NCI-H1694 treated with DMSO at 0.1 percent for 48 hours (cell line): ENCODE data around the gene RGS3.

Experiments used
- DNase-seq: peaks from one replicate; lab custom pipeline; 2025; lab: John Stamatoyannopoulos, UW

The RGS3 gene

DNA sequence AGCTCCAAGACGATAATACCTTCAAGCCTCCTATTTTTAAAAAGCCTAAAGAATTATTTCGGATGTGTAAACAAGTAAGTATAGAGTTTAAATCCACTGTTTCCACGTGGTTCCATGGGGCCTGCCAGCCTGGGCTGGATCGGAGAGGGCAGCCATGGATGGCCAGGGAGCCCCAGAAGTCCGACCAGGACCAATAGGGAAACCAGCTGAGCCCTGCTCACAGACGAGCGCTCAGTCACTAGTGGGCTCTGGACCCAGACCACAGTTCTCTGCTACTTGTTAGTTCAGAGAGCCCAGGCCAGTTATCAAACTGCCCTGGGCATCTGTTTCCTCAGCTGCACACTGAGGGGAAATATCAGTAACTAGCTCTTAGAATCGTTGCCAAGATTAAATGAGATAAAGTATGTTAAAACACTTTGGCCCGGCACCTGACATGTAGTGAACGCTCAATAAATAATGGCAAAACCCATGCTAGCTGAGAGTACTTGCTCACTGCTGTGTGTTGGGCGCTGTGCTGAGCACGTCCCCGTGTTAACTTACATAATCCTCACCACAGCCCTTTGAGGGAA is 124.8 kb downstream of the RGS3 start:
- DNase-seq: no peak

DNA sequence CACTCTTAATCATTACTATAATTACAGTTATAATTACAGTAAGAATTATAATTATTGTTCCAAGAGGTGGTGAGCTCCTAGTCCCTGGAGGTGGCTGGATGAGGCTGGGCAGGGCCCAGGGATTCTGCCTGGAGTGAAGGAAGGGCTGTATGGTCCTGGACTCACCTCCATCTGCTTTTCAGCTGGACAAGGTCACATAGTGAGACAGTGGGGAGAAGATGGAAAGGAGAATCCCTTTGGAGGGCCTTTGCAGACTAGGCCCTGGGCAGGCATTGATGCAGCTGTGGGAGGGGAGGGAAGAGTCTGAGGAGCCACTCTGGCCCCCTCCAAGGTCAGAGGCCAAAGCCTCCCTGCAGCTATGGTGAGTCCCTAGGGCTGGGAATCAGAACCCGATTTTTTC is 125.4 kb downstream of the RGS3 start:
- DNase-seq: no peak

DNA sequence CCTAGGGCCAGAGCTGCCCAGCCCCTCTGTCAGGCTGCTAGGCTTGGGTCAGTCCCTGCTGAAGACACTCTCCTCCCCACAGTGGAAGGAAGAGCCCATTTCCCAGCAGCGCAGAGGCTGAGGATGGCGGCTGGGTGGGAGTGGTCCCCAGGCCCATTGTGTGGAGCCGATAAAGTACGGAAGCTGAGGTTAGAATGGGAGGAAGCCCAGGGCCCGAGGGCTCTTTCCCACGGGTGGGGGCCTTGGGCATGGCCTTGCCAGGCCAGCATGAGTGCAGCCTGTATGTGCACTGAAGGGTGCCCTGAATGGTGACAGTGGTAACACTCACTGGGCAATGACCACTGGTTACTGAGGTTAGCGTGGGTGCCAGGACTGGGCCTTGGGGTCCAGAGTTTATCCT is 125.9 kb downstream of the RGS3 start:
- no peak for DNase-seq

DNA sequence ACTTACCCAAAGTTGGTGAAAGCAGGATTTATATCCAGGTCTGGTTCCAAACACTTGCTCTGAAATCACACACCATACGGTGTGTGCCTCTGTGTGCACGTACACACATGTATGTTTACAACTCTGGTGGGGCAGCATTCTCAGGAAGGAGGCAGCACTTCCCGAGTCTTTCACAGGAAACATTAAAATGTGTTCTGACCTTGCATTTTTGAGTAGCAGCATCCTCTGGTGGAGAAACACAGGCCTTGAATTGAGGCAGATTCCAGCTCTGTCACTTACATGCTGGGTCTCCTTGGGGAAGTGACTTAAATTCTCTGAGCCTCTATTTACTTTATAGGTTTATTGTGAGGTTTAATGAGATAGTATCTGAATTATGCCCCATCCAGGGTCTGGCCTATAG is 126.4 kb downstream of the RGS3 start:
- peak; percentile 30 for DNase-seq

GRCh38 chr9:113590389-113590788 is 126.9 kb downstream of the RGS3 start:
- no peak for DNase-seq

DNA sequence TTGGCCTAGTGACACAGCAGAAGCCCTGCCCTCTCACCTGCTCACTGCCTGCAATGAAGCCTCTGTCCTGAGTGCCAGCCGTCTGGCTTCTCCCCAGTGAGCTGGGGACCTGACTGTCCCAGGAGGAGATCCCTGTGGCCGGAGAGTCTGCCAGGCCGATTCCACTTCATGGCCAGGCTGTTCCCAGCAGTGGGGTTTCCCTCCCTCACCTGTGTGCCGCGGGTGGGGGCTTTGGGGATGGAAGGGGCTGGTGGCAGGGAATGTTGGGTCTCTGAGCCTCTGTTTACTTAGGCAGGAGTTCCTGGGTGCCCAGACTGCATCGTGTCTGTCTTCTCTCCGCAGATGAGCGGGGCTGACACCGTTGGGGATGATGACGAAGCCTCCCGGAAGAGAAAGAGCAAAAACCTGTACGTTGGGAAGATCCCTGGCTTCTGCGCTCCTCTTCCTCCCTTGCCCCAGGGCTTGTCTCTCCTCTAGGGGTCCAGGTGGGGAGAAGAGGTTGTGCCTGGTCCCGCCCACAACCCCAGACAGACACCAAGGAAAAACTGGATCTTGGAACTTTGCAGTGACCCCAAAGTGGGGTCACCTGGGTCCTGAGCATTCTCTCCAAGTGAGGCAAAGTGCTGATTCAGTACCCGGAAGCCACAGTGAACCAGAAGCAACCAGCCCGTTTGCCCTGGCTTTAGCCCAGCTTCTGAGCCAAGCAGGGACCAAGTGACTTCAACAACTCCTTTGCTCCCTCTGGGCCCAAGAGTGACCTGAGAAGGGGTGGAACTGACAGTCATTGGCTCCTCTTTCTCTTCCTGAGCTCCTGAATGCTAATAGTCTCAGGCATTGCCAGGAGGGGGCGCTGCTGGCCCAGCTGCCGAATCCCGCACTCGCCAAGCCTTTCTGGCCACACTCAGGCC is 127.7 kb downstream of the RGS3 start:
- peak; percentile 47 for DNase-seq

DNA sequence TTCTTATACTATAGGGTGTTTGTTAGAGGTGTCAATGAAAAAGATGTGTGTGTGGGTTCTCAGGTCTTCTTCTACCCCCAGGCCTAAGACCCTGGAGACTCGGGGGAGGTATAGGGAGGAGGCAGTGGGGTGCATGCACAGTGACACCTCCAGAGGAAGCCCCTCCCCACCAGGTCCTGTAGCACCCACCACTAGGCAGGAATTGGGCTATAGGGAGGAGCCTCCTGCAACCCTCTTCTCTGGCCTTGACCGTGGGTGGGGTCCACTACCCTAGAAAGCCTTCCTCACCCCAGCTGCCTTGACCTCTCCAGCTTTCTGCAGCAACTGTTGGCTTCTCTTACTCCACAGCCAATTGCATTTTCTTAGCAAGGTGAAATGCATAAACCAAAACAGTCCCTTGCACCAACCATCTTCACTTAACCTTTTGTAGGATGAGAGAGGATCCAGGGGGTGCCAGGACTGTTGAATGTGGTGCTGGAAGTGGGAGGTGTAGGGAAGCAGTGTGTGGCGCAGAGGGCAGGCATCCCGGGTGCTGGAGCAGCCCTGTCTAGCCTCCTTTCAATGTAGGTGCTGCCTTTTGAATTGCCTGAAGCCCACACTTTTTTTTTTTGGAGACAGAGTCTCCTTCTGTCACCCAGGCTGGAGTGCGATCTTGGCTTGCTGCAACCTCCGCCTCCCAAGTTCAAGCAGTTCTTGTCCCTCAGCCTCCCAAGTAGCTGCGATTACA is 128.5 kb downstream of the RGS3 start:
- no peak for DNase-seq

GRCh38 chr9:113592876-113593575 is 129.5 kb downstream of the RGS3 start:
- DNase-seq: no peak

DNA sequence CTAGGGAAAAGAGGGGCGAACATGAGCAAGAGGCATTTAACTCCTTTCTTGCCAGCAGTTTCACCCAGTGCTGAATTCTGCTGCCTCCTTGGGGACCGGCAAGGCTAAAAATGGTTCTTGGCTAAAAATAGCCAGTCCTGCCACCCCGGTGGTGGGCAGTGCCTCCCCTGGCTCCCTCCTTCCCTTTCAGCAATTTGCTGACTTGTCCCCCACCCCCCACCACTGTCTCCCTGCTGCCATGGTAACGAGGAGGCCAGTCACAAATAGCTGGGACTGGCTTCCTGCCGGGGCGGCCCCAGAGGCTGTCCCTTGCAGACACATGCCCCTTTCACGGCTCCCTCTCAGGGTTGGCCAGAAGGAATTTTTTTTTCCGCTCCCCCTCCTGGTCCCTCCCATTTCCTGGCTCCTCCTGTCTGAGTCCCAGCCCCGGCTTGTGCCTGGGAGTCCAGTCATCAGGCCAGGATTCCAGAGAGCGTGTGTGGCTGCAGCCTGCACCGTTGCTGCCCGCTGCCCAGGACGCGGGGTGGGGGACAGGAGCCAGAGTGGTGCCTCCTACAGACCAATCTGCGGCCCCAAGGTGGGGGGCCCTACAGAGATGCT is 130.3 kb downstream of the RGS3 start:
- no peak for DNase-seq

DNA sequence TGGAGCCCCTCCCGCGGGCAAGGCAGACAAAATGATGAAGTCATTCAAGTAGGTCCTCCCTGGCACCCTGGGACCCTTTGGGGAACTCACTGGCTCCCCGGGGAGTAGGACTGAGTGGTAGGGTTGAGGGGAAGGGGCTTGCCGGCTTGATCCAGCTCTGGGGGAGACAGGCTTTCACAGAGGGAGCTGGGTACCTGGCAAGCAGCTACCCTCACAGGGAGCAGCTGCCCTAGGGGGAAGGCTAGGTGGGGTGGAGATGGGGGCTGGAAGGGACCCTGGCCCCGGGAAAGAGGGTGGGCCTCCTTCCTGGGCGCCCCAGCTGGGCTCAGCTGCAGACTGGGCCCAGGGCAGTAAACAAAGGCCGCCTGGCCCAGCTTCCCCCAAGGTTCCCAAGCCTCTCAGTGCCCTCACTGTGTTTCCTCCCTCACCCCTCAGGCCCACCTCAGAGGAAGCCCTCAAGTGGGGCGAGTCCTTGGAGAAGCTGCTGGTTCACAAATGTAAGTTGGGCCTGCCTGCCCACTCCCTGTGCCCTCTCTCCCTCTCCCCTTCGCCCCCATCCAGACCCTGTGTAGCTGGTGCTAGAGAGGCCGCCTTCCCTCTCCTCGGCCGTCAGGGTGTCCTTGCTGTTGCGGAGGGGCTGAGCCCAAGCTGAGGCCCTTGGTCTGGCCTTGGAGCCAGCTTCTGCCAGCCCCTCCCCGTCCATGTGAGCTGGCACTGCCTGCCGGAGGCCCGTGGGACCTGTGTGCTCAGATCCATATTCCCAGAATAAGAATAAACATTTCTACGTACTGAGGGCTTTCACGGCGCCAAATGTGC is 131.2 kb downstream of the RGS3 start:
- no peak for DNase-seq

- DNase-seq: no peak
These were observed 133.2 kb downstream of the RGS3 start for GRCh38 chr9:113596616-113597320.

GRCh38 chr9:113597390-113598241 is 134.1 kb downstream of the RGS3 start:
- DNase-seq: no peak

- no peak for DNase-seq
These were observed 134.9 kb downstream of the RGS3 start for GRCh38 chr9:113598451-113598850.

DNA sequence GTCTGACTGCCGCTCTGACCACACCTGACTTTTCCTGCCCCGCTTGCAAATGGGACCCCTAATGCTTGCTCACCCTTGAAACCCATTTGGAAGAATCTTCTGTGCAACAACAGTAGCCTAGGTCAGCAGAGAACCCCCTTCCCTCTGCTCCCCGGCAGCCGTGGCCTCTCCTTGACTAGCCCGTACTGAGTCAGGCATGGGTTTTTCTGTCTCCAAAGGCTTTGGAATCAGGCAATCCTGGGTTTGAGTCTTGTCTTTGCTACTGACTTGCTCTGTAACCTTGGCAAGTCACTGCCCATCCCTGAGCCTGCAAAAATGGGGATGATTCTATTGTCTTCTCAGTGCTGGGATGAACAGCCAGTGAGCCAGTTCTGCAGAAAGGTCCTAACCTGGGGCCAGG is 135.4 kb downstream of the RGS3 start:
- DNase-seq: no peak

- peak; percentile 32 for DNase-seq
These were observed 136.1 kb downstream of the RGS3 start for GRCh38 chr9:113599646-113600022.

DNA sequence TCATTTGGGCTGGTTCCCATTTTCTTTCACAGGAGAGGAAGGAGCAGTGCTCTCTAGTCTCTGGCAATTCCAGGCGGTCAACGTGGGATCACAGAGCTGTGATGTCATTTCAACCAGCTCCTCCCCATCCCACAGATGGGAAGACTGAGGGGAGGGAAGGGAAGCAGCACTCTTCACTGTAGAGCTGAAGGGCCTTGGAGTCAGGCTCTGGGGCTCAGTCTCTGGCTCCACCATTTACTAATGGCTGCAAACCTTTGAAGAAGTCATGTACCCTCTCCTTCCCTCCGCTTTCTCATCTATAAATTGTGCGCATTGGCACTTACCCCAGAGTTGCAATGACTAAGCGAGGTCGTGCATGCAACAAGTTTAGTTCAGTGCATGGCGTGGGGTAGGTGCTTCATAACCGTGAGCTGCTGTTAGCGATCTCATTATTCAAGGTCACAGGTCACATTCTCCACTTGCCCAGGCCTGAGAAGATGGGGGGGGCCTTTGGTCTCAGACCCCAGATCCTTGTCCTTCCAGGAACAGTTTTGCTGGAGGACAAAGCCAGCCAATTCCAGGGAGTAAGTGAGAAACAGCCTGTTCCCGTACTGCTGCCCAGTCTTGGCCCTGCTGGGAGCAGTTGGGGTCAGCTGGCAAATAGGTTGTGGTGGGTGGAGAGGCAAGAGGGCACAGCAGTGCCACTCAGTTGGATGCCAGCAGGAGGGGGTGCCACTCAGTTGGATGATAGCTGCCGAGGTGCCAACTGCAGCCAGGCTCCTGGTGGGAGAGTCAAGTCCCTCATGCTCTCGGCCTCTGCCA is 136.7 kb downstream of the RGS3 start:
- no peak for DNase-seq

DNA sequence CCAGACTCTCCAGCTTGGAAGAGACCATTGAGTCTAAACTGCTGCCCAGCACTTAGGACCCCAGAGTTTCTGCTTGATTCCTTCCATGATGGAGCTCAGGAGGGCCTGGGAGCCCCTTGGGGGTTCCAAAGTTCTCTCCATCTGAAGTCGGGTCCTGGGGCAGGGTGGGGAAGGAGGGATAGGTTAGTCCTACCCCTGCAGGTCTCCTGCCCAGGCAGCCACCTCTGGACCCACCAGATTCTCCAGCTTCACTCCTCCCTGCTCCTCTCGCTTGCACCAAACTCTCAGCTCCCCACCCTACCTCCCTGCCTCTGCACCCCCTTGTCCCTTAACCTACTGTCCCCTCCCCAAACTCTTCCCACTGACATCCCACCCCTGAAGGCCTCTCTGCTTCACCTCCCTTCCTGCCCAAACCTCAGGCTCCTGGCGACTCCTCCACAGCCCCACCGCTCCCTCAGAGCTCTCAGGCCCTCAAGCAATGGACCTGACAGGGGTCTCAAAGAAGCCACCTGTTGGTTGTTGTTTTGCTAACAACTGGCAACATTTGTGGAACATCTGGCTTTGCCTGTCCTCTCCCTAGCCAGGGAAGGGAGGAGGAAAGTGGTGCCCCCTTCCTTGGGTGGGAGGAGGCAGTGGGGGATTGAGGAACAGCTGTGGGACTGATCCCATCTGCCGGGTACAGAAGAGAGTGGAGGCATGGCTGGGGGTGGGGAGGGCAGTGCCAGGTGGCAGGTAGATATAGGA is 137.5 kb downstream of the RGS3 start:
- peak; percentile 58 for DNase-seq

GRCh38 chr9:113601656-113602055 is 138.1 kb downstream of the RGS3 start:
- DNase-seq: no peak
